Stimulated activated naive B cell treated with anti-CD40 and anti-IgM and Interleukin-4, amounts not matched to agents 10 μg/mL and 1 μg/mL and 100 μg/mL, for 72 hours (primary cell): Measurements from ENCODE around the gene GCK.

ENCODE experiments used
- ATAC-seq, 2 donors: fragments of 150-1000 bp; cut with Tn5 transposase; replicated peaks; 2 replicates each; pipeline ENCODE4 v1.10.0; 2021; ENCODE audit warnings: moderate library complexity in 1 of 2
- DNase-seq: peaks from one replicate; pipeline ENCODE4 v3.0.0; 2021
- H3K27ac Mint-ChIP-seq: one replicate; pipeline ENCODE4 v1.8.0; 2022; ENCODE audit warnings: mild to moderate bottlenecking, mixed read lengths
- H3K27me3 Mint-ChIP-seq, 2 donors: one replicate each; pipeline ENCODE4 v1.8.0; 2022; ENCODE audit warnings: mixed read lengths in 2 of 2
- H3K36me3 Mint-ChIP-seq, 2 donors: one replicate each; pipeline ENCODE4 v1.8.0; 2022; ENCODE audit warnings: mixed read lengths in 2 of 2, mild to moderate bottlenecking in 1 of 2
- H3K4me1 Mint-ChIP-seq, 2 donors: one replicate each; pipeline ENCODE4 v1.8.0; 2022; ENCODE audit warnings: mixed read lengths in 2 of 2, mild to moderate bottlenecking in 1 of 2
- H3K4me3 Mint-ChIP-seq, 2 donors: one replicate each; pipeline ENCODE4 v1.8.0; 2022; ENCODE audit warnings: mild to moderate bottlenecking in 2 of 2, mixed read lengths in 2 of 2, moderate library complexity in 1 of 2
- H3K9me3 Mint-ChIP-seq, 2 donors: one replicate each; pipeline ENCODE4 v1.8.0; 2022; ENCODE audit warnings: mixed read lengths in 2 of 2, mild to moderate bottlenecking in 1 of 2

Gene GCK

GRCh38 chr7:44098092-44099068, 90.9 kb downstream of the GCK start:
- H3K4me3 Mint-ChIP-seq = peak overlapping the region in 1 of 2 donors; percentile 25
- peak overlapping the region; percentile 90 for H3K27ac Mint-ChIP-seq
- ATAC-seq (no peak), DNase-seq (no peak)
- H3K36me3 Mint-ChIP-seq = no peaks in the 10 kb centered on the region
- no peaks in the 10 kb centered on the region for H3K27me3 Mint-ChIP-seq
- no peaks in the 10 kb centered on the region for H3K9me3 Mint-ChIP-seq
- peaks cover 47 to 79% of the 10 kb centered on the region in 2 donors for H3K4me1 Mint-ChIP-seq

- Mint-ChIP-seq H3K27ac (peak overlapping the region; percentile 90), H3K27me3 (no peaks in the 10 kb centered on the region), H3K4me1 (peaks cover 43 to 71% of the 10 kb centered on the region in 2 donors), H3K36me3 (no peaks in the 10 kb centered on the region), H3K9me3 (no peaks in the 10 kb centered on the region), H3K4me3 (peak overlapping the region; percentile 53 to 61)
- ATAC-seq (peak; percentile 93 to 94), DNase-seq (peak; percentile 80)
Measured at GRCh38 chr7:44097064-44097932, 91.9 kb downstream of the GCK start.

GRCh38 chr7:44096326-44096881, 92.8 kb downstream of the GCK start:
- H3K9me3 Mint-ChIP-seq = no peaks in the 10 kb centered on the region
- no peak for ATAC-seq

GRCh38 chr7:44095781-44096180, 93.5 kb downstream of the GCK start:
- no peaks in the 10 kb centered on the region for H3K36me3 Mint-ChIP-seq
- H3K27me3 Mint-ChIP-seq = no peaks in the 10 kb centered on the region
- H3K4me3 Mint-ChIP-seq = no peak overlapping the region
- H3K4me1 Mint-ChIP-seq = peaks cover 36 to 57% of the 10 kb centered on the region in 2 donors
- no peak for ATAC-seq
- peak overlapping the region; percentile 22 for H3K27ac Mint-ChIP-seq
- no peaks in the 10 kb centered on the region for H3K9me3 Mint-ChIP-seq
- DNase-seq = no peak

More at GRCh38 chr7:44096326-44096881, 92.8 kb downstream of the GCK start:
- H3K4me1 Mint-ChIP-seq = peaks cover 41 to 63% of the 10 kb centered on the region in 2 donors
- H3K27ac Mint-ChIP-seq = peak overlapping the region; percentile 90
- no peaks in the 10 kb centered on the region for H3K27me3 Mint-ChIP-seq
- no peaks in the 10 kb centered on the region for H3K36me3 Mint-ChIP-seq
- H3K4me3 Mint-ChIP-seq = peak overlapping the region; percentile 7 to 14
- no peak for DNase-seq

GRCh38 chr7:44094883-44095592, 94.2 kb downstream of the GCK start:
- Mint-ChIP-seq H3K27ac (no peak overlapping the region), H3K36me3 (no peaks in the 10 kb centered on the region), H3K4me3 (no peak overlapping the region), H3K9me3 (no peaks in the 10 kb centered on the region), H3K27me3 (no peaks in the 10 kb centered on the region), H3K4me1 (peaks cover 28 to 50% of the 10 kb centered on the region in 2 donors)
- ATAC-seq (no peak), DNase-seq (no peak)

GRCh38 chr7:44094365-44094764, 94.9 kb downstream of the GCK start:
- ATAC-seq (no peak), DNase-seq (no peak)
- Mint-ChIP-seq H3K4me3 (no peak overlapping the region), H3K9me3 (no peaks in the 10 kb centered on the region), H3K4me1 (peaks cover 28 to 44% of the 10 kb centered on the region in 2 donors), H3K36me3 (no peaks in the 10 kb centered on the region), H3K27ac (no peak overlapping the region), H3K27me3 (no peaks in the 10 kb centered on the region)
